ENCODE results near the gene CEMIP. TPM values are rescaled to one million over a fixed set of nuclear protein-coding genes. Genes with fewer than 3 reads are reported as not detected.

The CEMIP gene
- total and polyA plus RNA-seq, 2 of the 4 experiments (the other 2 are of a cell fraction) = 63.8 to 78.0 TPM

DNA sequence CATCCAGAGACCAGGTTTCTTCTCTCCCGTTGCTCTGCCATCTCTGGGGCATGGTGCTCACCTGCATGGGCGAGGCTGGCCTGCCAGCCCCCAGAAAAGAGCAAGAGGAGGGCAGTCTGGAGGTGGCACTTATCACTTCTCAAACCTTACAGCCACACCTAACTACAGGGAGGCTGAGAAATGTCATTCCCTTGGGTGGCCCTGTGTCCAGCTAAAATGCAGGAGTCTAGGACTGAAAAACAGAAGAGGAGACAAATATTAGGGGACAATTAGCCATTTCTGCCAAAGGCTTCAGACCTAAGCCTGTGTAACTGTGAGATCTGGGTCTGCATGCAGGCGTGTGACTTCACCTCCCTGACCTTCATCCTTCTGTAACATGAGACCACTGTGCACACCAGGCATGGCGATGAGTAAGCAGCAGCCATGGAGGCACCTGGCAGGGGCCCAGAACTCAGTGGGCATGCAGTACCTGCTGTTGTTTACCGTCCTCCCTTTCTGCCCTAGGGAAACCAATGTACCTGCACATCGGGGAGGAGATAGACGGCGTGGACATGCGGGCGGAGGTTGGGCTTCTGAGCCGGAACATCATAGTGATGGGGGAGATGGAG is 127.1 kb downstream of the CEMIP start:
- Histone ChIP-seq H3K9ac (ENCODE audit: low read depth, low read length) (no peak overlapping the region), H3K4me1 (ENCODE audit: control insufficient read depth, insufficient read depth, low read length) (peaks cover 8% of the 10 kb centered on the region; the same call in 1 of the 2 replicates), H4K20me1 (ENCODE audit: insufficient read depth, low read length) (peaks cover 37% of the 10 kb centered on the region), H3K79me1 (ENCODE audit: low read depth in 1 of 2, low read length in 2 of 2) (peaks cover 0 to 7% of the 10 kb centered on the region in 2 experiments; a peak in 1 of 4 replicates), H4K91ac (ENCODE audit: insufficient read depth, low read depth, low read length) (no peak overlapping the region), H3K27ac (ENCODE audit: insufficient read depth, low read length) (no peak overlapping the region), H2BK120ac (ENCODE audit: low read depth, low read length) (no peak overlapping the region), H3K4me2 (ENCODE audit: low read depth, low read length) (no peak overlapping the region), H3K4me3 (ENCODE audit: insufficient read depth, low read depth, low read length) (no peak overlapping the region), H3K56ac (ENCODE audit: extremely low read depth, insufficient read depth, low read length) (no peak overlapping the region), H2AK9ac (replicated peaks; ENCODE audit: low read depth, low read length, poor library complexity) (no peak overlapping the region), H2AK5ac (ENCODE audit: low read depth, low read length) (no peak overlapping the region), H4K5ac (ENCODE audit: low read depth, low read length) (no peak overlapping the region), H3K36me3 (ENCODE audit: control insufficient read depth, insufficient read depth, low read length) (peaks cover 79% of the 10 kb centered on the region), H3K9me3 (ENCODE audit: control insufficient read depth, insufficient read depth, low read length) (no peaks in the 10 kb centered on the region), H2BK5ac (ENCODE audit: low read depth, low read length, poor library complexity, severe bottlenecking) (no peak overlapping the region), H3K14ac (replicated peaks; ENCODE audit: low read depth, low read length) (peak overlapping the region; percentile 45; the same call in 1 of the 2 replicates), H2BK15ac (ENCODE audit: low read depth, low read length) (no peak overlapping the region), H2BK20ac (ENCODE audit: low read depth, low read length) (no peak overlapping the region), H3K9me1 (ENCODE audit: insufficient read depth, low read length) (peaks cover 21% of the 10 kb centered on the region; the same call in 1 of the 2 replicates), H3K23ac (ENCODE audit: low read depth, low read length) (no peak overlapping the region), H3K27me3 (ENCODE audit: control insufficient read depth, insufficient read depth, low read length) (no peaks in the 10 kb centered on the region), H2AFZ (replicated peaks; ENCODE audit: low read length, poor library complexity) (peak overlapping the region; percentile 28), H4K8ac (ENCODE audit: low read depth in 2 of 2, low read length in 2 of 2) (no peak overlapping the region), H3K18ac (ENCODE audit: low read depth, low read length) (no peak overlapping the region), H3K4ac (ENCODE audit: low read depth, low read length) (no peak overlapping the region)
- peak; percentile 8 for ATAC-seq (ENCODE audit: low read depth)
- POLR2A ChIA-PET (ENCODE audit: unreplicated experiment) = no interaction called here
- CTCF ChIA-PET = interaction anchor here (0.6 kb wide), 1 partner anchor 57 kb away, joined by 6 read pairs; no protein-coding TSS in a partner anchor
- 83% methylated on average over 1 of the region's 11 CpGs; no CpG with 5 or more reads in 1 of the 2 experiments for WGBS, 2 experiments (ENCODE audit: extremely low coverage in 2 of 2, insufficient read length in 1 of 2)
- in situ Hi-C loops (cut with MboI; ENCODE audit: low sequenced_read_pairs) = no loop called here
- BruUV-seq (replicated peaks) = no TSS peak
- intact Hi-C loops (cut with micrococcal nuclease) = no loop called here
- no peak for TF ChIP-seq RAD21 (IDR thresholded peaks at IDR 0.05; ENCODE audit: low read length)
- no peak for TF ChIP-seq MXI1 (IDR thresholded peaks at IDR 0.05; ENCODE audit: borderline replicate concordance, low read depth, low read length)
- peak; percentile 73; the same call in 1 of the 2 replicates for TF ChIP-seq CHD1 (IDR thresholded peaks at IDR 0.05; ENCODE audit: low read depth, low read length)
- TF ChIP-seq RFX5 (IDR thresholded peaks at IDR 0.05; ENCODE audit: low read depth, low read length) = no peak
- no peak for TF ChIP-seq FOS (IDR thresholded peaks at IDR 0.05; ENCODE audit: low read depth, low read length)
- no peak for TF ChIP-seq SMC3 (IDR thresholded peaks at IDR 0.05; ENCODE audit: low read depth, low read length)
- TF ChIP-seq BHLHE40 (IDR thresholded peaks at IDR 0.05; ENCODE audit: low read depth, low read length) = no peak
- no peak for TF ChIP-seq RCOR1 (IDR thresholded peaks at IDR 0.05; ENCODE audit: insufficient replicate concordance, low read length)
- no peak; the same call in 1 of the 2 replicates for TF ChIP-seq NFE2L2 (IDR thresholded peaks at IDR 0.05; ENCODE audit: low read depth, low read length)
- peak; percentile 67 for DNase-seq
- dilution Hi-C loops (cut with HindIII; ENCODE audit: low sequenced_read_pairs, unreplicated experiment) = no loop called here

All from IMR-90 (cell line).